Measurements from ENCODE around the gene MBD5. TPM values are rescaled to one million over a fixed set of nuclear protein-coding genes. Genes with fewer than 3 reads are reported as not detected.

MBD5 gene
- total and polyA plus RNA-seq, 2 of the 4 experiments (the other 2 are of a cell fraction): 9.8 to 14.2 TPM

DNA sequence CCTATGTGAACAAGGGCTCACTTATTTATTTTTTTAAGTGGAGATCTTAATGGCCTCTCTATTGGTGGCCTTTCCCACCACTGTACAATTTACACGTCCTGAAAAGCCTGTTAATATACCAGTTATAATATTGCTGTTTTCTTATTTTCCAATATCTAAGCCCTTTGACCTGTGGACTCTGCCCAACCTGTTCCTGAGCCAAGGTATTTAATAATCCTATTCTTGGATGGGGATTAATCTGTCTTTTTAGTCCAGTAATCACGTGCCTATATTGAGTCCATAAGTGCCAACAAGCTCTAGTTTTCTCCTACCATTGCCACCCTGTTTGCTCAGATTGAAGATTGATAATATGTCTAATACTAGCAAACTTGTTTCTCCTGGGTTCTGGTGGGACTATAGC, 42.7 kb downstream of the MBD5 start:
- Histone ChIP-seq H3K36me3 (ENCODE audit: control insufficient read depth, insufficient read depth, low read length) (peaks cover 2% of the 10 kb centered on the region; the same call in 1 of the 2 replicates), H3K9me3 (ENCODE audit: control insufficient read depth, insufficient read depth, low read length) (no peaks in the 10 kb centered on the region), H4K91ac (ENCODE audit: insufficient read depth, low read depth, low read length) (no peak overlapping the region), H3K4me1 (ENCODE audit: control insufficient read depth, insufficient read depth, low read length) (no peaks in the 10 kb centered on the region), H3K27ac (ENCODE audit: insufficient read depth, low read length) (no peak overlapping the region), H2AFZ (replicated peaks; ENCODE audit: low read length, poor library complexity) (no peak overlapping the region), H4K8ac (ENCODE audit: low read depth in 2 of 2, low read length in 2 of 2) (no peak overlapping the region), H2BK5ac (ENCODE audit: low read depth, low read length, poor library complexity, severe bottlenecking) (no peak overlapping the region), H3K27me3 (ENCODE audit: control insufficient read depth, insufficient read depth, low read length) (no peaks in the 10 kb centered on the region), H2BK15ac (ENCODE audit: low read depth, low read length) (no peak overlapping the region), H2BK20ac (ENCODE audit: low read depth, low read length) (no peak overlapping the region), H4K20me1 (ENCODE audit: insufficient read depth, low read length) (no peaks in the 10 kb centered on the region), H3K79me1 (ENCODE audit: low read depth in 1 of 2, low read length in 2 of 2) (peaks cover 20 to 21% of the 10 kb centered on the region in 2 experiments), H2BK120ac (ENCODE audit: low read depth, low read length) (no peak overlapping the region), H3K4ac (ENCODE audit: low read depth, low read length) (no peak overlapping the region), H4K5ac (ENCODE audit: low read depth, low read length) (no peak overlapping the region), H3K4me3 (ENCODE audit: insufficient read depth, low read depth, low read length) (no peak overlapping the region), H3K23ac (ENCODE audit: low read depth, low read length) (no peak overlapping the region), H3K18ac (ENCODE audit: low read depth, low read length) (no peak overlapping the region), H3K56ac (ENCODE audit: extremely low read depth, insufficient read depth, low read length) (no peak overlapping the region), H2AK9ac (replicated peaks; ENCODE audit: low read depth, low read length, poor library complexity) (no peak overlapping the region), H3K4me2 (ENCODE audit: low read depth, low read length) (no peak overlapping the region), H2AK5ac (ENCODE audit: low read depth, low read length) (no peak overlapping the region), H3K9me1 (ENCODE audit: insufficient read depth, low read length) (no peaks in the 10 kb centered on the region), H3K9ac (ENCODE audit: low read depth, low read length) (no peak overlapping the region), H3K14ac (replicated peaks; ENCODE audit: low read depth, low read length) (no peak overlapping the region)
- ChIA-PET CTCF (interaction anchor here (1.2 kb wide), 1 partner anchor 12 kb away, joined by 4 read pairs; no protein-coding TSS in a partner anchor), POLR2A (ENCODE audit: unreplicated experiment) (no interaction called here)
- dilution Hi-C loops (cut with HindIII; ENCODE audit: low sequenced_read_pairs, unreplicated experiment) (no loop called here), in situ Hi-C loops (cut with MboI; ENCODE audit: low sequenced_read_pairs) (no loop called here), intact Hi-C loops (cut with micrococcal nuclease) (no loop called here)
- WGBS, 2 experiments (ENCODE audit: extremely low coverage in 2 of 2, insufficient read length in 1 of 2): no CpG with 5 or more reads among the region's 2 CpGs
- no peak for DNase-seq
- no TSS peak for BruUV-seq (replicated peaks)
- no peak for TF ChIP-seq ELK1 (IDR thresholded peaks at IDR 0.05; ENCODE audit: borderline replicate concordance, low read depth, low read length)
- TF ChIP-seq, protein P1, sequence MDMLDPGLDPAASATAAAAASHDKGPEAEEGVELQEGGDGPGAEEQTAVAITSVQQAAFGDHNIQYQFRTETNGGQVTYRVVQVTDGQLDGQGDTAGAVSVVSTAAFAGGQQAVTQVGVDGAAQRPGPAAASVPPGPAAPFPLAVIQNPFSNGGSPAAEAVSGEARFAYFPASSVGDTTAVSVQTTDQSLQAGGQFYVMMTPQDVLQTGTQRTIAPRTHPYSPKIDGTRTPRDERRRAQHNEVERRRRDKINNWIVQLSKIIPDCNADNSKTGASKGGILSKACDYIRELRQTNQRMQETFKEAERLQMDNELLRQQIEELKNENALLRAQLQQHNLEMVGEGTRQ (IDR thresholded peaks at IDR 0.05; ENCODE audit: low read depth, low read length): no peak
- no peak for TF ChIP-seq SMC3 (IDR thresholded peaks at IDR 0.05; ENCODE audit: low read depth, low read length)
- no peak for ATAC-seq (ENCODE audit: low read depth)

All from IMR-90 (cell line).